GM21786 (cell line): ENCODE data around the gene KCTD2.
"Not testable (repeated sequence)": the region's sequence is repeated elsewhere in the genome, so short reads cannot be mapped to it uniquely, and the experiment has no call there.

ENCODE experiments used
- ATAC-seq: cut with Tn5 transposase; IDR thresholded peaks from one replicate; pipeline ENCODE4 v1.9.1; 2021; ENCODE audit not compliant: unreplicated experiment

Gene KCTD2

DNA sequence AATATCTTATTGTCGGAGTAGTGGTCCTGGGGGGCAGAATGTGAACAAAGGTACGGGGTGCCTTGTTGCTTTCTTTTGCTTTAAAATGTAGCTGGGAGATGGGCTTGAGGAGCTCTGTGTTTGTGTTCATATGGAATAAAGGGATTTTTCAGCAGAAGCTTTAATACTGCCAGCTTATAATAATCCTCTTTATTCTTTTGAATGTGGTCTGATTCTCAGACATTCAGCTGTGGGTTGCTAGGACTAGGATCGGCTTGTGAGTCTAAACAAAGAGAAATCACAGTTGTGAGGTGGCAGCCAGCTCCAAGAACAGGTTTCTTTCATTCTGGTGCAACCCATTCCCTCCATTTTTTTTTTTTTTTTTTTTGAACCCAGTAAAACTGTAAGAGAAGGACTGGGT is 27.3 kb upstream of the KCTD2 start:
- no peak for ATAC-seq

DNA sequence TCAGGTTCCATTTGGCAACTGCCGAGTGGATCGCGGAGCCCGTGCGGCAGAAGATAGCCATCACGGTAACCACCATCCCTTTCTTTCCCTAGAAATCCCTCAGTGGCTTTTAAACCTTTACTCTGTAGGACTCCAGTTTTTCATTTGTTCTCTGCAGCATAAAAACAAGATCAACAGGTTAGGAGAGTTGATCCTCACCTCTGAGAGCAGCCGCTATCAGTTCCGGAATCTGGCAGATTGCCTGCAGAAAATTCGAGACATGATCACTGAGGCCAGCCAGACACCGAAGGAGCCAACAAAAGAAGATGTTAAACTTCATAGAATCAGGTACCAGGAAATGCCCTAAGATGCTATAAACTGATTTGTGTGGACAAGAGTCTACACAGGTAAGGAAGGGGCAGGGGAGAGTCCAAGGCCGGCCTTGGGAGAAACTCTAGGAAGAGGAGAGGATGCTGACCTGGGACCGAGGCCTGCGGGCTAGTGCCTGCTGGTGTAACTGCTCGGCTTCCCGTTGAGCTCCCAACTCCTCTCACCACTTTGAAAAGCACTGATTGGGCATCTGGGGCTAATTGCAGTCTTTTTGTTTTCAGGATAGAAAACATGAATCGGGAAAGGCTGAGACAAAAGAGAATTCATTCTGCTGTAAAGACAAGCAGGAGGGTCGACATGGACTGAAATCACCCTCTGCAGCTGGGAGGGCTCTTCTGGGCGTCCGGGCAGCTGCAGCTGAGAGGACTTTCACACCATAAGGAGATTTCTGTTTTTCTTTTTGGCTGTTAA is 26.5 kb upstream of the KCTD2 start:
- ATAC-seq: no peak

GRCh38 chr17:75024686-75025397 is 22.2 kb upstream of the KCTD2 start:
- ATAC-seq: no peak

DNA sequence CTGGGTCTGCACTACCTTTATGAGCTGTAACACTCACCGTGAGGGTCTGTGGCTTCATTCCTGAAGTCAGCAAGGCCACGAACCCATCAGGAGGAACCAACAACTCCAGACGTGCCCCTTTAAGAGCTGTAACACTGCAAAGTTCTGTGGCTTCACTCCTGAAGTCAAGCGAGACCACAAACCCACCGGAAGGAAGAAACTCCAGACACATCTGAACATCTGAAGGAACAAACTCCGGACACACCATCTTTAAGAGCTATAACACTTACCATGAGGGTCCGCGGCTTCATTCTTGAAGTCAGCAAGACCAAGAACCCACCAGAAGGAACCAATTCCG is 21.7 kb upstream of the KCTD2 start:
- ATAC-seq: not testable (repeated sequence)

DNA sequence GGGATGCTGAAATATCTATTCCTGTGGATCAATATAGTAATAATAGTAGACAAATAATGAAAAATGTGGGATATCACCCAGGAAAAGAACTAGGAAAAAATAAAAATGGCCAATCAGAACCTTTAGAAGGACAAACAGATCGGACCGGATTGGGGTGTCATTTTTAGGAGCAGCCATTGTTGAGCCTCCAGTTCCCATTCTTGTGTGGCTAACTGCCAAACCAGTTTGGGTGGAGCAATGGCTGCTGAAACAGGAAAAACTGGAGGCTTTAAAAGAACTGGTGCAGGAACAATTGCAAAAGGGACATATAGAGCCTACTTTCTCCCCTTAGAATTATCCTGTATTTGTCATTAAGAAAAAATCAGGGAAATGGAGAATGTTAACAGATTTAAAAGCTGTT is 20.4 kb upstream of the KCTD2 start:
- ATAC-seq: not testable (repeated sequence)

DNA sequence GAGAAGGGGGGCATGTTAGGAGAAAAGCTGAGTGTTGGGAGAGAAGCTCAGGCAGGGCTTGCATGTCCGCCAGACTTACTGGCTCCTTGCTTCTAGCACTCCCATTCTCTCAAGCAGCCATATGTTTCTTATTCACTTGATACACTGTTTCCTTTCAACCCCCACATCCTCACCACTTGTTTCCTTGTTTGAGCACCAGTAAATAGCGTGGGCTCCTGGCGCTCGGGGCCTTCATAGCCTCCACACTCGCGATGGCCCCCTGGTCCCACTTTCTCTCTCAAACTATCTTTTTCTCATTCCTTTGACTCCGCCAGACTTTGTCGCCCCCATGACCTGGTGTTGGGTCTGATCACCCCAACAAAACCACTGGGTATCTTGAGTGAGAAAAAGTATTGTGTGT is 16.9 kb upstream of the KCTD2 start:
- no peak for ATAC-seq

GRCh38 chr17:75031972-75032719 is 14.9 kb upstream of the KCTD2 start:
- ATAC-seq: peak; percentile 39

- no peak for ATAC-seq
These were observed 14.2 kb upstream of the KCTD2 start for GRCh38 chr17:75032720-75033280.

DNA sequence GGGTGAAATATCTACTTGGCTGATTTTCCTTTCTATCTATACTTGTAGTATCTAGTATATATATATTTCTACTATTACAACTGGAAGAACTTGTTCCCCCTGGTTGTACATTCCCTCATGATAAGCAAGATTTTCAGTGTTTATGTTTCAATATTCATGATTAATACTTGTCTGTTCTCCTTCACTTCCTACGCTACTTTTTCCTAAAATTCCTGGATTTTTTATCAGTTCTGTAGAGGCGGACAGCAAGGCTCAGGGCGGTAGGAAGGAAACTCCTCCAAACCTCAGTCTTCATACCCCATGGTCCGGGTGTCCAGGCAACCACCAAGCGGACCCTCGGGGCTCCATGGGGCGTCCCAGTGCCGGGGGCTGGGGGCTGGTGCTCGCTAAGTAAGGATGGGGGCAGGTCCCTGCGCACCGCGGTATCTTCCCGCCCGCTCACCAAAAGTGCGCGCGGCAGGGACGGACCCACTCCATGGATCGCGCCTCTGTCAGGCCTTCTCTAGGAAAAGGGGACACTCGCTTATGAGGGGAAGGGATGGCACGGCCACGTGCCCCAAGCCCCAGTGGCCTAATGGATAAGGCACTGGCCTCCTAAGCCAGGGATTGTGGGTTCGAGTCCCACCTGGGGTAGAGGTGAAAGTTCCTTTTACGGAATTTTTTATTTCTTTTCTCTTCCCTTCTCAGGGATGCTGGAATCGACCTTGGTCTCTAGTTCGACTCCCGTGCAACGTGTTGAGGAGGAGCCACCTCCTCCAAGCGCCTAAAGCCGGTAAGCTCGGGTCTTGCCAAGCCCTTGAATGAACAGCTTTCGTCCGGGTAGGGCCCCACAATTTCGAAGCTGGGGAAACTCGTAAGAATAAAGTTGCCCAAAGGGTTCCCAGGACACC is 13.4 kb upstream of the KCTD2 start:
- peak; percentile 52 for ATAC-seq

GRCh38 chr17:75034236-75034908 is 12.7 kb upstream of the KCTD2 start:
- peak; percentile 60 for ATAC-seq

DNA sequence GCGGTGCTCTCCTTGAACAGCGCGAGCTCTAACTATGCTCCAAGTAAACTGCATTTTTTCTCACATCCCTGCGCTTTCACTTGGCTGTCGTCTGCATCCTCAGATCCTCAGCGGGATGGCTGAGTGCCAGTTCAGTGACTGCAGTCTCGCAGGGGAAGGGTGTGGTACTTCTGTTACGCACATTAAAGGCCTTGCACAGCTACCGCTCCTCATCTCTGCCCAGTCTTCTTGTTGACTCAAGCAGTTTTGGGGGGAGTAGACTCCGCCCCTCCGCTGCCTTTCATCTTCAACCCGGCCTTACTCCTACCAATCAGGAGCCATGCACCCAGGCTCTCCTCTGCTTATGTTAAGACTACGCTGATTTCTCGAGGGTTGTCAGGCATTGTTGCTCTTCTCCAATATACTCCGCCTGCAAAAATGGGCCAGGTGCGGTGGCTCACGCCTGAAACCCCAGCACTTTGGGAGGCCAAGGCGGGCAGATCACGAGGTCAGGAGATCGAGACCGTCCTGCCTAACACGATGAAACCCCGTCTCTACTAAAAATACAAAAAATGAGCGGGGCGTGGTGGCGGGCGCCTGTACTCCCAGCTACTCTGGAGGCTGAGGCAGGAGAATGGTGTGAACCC is 10.3 kb upstream of the KCTD2 start:
- no peak for ATAC-seq

GRCh38 chr17:75039238-75039637 is 7.8 kb upstream of the KCTD2 start:
- ATAC-seq: no peak

GRCh38 chr17:75041656-75042280 is 5.3 kb upstream of the KCTD2 start:
- no peak for ATAC-seq

DNA sequence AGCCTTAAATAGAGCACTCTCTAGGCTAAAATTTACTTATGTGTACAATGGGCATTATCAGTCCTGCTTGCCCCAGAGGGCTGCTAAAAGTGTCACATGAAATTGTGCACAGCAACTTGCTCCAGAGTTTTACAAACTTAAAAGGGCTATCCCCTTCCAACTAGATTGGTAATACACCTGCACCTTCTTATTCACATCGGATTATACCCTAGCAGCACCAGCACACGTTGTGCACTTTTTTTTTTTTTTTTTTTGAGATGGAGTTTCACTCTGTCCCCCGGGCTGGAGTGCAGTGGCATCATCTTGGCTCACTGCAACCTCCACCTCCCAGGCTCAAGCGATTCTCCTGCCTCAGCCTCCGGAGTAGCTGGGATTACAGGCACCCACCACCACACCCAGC is 3.2 kb upstream of the KCTD2 start:
- ATAC-seq: not testable (repeated sequence)

GRCh38 chr17:75044716-75045115 is 2.3 kb upstream of the KCTD2 start:
- ATAC-seq: no peak

DNA sequence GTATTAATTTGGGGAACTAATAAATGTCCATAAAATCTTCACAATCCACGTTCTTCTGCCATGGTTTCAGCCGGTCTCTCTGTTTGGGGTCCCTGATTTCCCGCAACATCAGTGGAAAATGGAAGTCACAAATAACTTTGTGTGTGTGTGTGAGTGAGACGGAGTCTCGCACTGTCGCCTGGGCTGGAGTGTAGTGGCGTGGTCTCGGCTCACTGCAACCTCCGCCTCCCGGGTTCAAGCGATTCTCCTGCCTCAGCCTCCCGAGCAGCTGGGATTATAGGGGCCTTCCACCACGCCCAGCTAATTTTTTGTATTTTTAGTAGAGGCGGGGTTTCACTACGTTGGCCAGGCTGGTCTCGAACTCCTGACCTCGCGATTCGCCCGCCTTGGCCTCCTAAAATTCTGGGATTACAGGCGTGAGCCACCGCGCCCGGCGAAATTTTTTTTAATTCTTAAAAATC is 1.0 kb upstream of the KCTD2 start:
- ATAC-seq: not testable (repeated sequence)

GRCh38 chr17:75047398-75048098 is 523 bp downstream of the KCTD2 start:
- ATAC-seq: peak; percentile 10

DNA sequence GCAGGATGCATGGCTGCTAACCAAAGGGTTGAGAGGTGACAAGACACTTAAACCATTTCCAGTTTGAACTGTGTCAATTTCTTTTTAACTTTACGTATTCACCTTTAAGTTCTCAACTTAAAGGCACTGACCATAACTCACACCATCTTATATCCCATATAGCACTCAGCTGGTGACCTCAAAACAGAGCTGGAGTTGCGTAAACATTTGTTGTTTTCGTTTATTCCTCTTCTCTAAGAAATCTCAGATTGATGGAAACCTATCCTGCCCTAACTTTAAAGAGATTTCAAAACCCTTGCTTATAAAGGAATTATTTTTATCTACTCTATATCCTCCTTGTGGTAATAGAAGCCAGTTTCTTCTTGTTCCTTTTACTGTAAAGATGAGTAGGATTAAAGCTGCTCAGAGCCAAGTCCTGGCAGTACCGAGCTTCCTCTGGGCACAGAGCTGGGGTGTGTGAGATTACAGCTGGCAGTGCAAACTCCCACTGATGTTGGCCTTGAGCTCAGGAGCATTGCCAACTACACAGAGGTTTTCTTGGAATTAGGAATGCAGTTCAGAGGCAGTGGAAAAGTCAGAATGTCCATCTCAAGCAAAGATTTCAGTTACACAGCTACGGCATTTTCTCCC is 1.3 kb downstream of the KCTD2 start:
- ATAC-seq: no peak
